GM19193 (cell line): ENCODE results near the gene IFFO2.

Experiments
- POLR2A ChIP-seq: IDR thresholded peaks from 4 replicates; pipeline ENCODE4 v1.6.1; 2011; ENCODE audit not compliant: insufficient read depth, insufficient read length; ENCODE audit errors: extremely low read depth

Gene IFFO2

DNA sequence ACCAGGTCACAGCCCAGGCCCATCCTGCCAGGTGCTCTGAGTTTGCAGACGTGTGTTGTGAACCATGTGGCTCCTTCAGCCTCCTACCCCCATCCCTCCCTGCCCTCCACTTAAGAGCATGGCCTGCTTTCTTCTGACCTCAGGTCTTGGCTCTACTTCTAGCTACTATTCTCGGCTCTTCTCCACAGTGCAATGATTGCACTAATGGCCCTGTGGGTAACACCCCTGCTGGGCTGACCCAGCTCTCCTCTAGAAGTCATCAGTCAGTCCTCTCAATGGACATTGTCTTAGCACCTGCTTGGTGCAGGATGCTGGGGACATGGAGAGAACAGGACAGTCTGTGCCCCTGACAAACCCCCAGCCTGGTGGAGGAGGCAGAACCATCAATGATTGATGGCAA lies 22.2 kb upstream of the IFFO2 start:
- no peak for TF ChIP-seq POLR2A

DNA sequence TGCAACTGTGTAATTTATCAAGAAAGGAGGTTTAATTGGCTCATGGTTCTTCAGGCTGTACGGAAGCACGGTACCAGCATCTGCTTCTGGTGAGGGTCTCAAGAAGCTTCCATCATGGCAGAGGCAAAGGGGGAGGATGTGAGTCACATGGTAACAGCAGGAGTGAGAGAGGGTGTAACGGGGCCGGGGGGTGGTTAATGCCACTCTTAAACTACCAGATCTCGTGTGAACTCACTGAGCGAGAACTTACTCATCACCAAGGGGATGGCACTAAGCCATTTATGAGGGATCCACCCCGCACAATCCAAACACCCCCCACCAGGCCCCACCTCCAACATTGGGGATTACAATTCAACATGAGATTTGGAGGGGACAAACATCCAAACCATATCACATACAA lies 21.0 kb upstream of the IFFO2 start:
- TF ChIP-seq POLR2A = no peak

DNA sequence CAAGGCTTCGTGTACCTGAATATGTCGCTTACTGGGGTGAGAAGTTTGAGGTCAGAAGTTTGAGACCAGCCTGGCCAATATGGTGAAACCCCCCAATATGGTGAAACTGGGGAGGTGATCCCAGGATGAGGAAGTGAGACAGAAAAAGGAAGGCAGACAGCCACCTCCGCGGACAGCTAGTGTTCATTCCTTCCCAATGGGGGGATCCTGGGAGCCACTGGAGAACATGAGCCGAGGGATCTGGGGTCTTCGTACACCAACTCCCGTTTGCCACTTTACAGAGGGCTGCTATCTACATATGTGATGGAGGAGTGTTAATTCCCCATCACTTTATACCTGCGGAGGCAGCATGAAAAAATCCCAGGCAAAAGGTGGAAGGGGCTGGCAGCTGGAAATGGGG lies 19.6 kb upstream of the IFFO2 start:
- TF ChIP-seq POLR2A = no peak

DNA sequence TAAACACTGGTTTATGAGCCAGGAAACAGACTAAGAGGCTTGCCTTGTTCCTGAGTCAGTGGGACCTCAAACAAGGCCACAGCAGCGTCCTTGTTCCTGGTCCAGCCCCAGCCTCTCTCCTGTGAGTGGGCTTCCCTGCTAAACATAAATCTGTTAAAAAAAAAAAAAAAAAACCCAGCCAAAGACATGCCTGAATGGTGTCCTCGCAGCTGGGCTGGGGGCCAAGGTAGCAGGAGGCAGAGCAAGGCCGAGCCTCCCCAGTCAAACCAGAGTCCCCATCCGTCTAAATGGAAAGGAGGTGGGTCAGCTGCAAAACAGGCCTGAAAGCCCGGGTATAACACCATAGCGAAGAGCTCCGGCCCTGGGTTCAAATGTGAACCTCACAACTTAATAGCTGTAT lies 18.1 kb upstream of the IFFO2 start:
- TF ChIP-seq POLR2A = no peak

DNA sequence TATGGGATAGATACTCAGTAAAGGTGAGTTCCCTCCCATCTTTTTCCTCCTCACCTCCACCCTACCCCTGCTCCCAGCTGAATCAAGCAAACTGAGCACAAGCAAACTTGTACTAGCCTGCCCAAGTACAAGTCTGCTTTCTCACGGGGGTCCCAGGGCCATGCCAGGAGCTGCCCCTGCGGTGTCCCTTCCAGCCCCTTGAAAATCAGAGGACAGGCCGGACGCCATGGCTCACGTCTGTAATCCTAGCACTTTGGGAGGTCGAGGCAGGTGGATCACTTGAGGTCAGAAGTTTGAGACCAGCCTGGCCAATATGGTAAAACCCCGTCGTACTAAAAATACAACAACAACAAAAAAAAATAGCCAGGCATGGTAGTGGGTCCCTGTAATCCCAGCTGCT lies 17.5 kb upstream of the IFFO2 start:
- no peak for TF ChIP-seq POLR2A

DNA sequence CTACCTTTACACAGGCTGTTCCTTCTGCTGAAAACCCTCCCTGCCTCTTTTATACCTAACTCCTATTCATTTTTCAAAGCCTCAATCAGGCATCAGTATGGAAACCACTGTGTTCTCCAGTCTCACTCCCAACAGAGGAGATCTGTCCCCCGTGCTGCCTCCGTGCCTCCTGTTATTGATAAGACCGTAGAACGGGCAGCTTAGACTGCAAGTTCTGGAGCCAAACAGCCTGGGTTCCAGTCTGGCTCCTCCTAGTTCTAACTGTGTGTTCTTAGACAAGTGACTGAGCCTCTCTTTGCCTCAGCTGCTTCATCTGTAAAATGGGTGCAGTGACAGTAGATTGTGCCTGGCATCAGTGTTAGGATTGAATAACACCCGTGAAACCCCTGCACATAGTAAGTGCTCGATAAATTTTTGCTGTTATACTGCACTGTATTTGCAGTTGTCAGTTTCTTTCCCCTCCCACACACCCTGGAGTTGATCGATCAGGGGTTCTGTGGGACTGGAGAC lies 17.0 kb upstream of the IFFO2 start:
- TF ChIP-seq POLR2A = no peak

DNA sequence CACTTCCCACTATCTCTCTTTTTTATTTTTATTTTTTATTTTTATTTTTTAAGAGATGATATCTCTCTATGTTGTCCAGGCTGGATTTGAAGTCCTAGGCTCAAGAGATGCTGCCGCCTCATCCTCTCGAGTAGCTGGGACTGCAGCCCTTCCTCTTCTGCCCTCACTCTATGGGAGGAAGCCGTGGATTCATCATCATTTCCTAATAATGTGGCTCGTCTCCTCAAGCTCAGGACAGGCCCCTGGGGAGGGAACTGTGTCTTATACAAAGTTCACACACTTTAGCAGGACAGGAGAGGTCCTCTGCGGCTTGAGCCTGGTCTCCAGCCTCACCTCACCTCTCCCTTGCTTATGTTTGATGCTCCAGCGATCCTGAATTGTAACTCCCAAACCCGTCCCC lies 16.5 kb upstream of the IFFO2 start:
- no peak for TF ChIP-seq POLR2A

DNA sequence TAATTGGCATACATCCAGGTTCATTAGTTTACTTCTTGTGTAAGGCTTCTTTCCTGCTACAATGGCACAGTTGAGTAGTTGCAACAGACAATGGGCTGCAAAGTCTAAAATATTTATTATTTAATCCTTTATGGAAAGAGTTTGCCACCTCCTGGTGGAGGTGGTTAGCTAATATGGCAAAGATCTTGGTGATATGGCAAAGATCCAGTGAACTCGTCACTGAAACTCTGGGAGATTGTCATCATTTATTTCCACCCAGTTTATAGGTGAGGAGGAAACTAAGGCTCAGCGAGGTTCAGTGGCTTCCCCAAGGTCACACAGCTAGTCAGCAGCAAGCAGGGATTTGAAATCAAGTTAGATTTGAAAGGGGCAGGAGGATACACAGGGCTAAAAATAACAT lies 16.1 kb upstream of the IFFO2 start:
- TF ChIP-seq POLR2A = no peak

DNA sequence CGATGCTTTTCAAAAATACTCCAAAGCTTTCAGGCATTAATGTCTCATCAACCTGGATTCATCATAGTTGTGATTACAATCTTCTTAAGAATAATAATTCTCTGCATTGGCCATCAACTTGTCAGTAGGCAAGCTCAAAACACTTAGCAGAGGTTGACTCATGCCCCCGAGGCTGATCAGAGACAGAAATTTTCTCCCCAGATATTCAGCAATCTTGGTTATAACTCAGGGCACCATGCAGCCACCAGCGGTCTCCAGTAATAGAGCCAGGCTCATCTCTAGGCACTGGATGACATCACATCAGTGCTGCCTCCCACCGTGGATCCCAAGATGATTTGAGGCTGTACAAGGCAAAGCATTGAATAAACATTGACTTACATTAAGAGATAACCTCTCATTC lies 14.3 kb upstream of the IFFO2 start:
- no peak for TF ChIP-seq POLR2A

DNA sequence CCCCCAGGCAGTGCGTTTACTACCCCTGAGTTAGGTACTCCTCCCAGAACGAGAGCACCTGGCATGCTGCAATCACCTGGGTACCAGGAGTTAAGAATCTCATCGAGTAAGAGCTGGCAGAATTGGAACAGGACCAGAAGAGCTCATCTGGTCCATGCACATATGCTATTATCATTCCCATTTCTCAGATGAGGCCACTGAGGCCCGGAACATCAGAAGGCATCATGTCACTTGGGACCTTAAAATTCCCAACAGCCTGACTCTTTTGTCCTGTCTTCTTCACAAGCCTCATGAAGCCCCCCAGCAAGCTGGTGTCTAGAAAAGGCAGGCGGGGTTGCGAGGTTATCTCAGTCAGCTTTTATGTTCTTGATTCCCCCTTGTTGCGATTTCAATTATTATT lies 13.9 kb upstream of the IFFO2 start:
- no peak for TF ChIP-seq POLR2A

DNA sequence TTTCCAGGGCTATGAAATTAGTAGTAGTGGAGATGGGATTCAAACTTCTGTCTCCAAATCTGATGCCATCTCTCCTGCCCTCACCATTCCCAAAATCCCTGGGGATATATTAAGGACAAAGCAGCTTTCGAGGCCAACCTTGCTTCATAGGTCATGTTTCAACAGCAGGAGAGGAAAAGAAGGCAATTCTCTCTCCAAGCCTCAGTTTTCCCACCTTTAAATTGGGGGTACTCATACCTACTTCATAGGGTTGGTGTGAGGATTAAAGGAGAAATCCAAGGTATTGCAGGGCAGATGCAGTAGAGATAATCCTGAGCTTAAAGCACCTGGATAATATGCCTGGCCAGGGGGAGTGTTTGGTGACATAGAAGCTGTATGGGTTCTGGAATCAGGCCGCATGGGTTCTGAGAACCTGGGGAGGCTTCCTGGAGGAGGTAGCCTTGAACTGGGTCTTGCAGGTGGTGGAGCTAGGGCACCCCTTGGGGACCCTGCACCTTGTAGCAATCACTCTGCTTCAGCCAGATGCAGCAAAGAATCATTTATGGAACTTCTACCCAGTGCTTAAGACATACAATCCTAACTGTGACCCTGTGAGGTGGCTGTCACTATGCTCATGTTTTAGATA lies 10.7 kb upstream of the IFFO2 start:
- TF ChIP-seq POLR2A = no peak

DNA sequence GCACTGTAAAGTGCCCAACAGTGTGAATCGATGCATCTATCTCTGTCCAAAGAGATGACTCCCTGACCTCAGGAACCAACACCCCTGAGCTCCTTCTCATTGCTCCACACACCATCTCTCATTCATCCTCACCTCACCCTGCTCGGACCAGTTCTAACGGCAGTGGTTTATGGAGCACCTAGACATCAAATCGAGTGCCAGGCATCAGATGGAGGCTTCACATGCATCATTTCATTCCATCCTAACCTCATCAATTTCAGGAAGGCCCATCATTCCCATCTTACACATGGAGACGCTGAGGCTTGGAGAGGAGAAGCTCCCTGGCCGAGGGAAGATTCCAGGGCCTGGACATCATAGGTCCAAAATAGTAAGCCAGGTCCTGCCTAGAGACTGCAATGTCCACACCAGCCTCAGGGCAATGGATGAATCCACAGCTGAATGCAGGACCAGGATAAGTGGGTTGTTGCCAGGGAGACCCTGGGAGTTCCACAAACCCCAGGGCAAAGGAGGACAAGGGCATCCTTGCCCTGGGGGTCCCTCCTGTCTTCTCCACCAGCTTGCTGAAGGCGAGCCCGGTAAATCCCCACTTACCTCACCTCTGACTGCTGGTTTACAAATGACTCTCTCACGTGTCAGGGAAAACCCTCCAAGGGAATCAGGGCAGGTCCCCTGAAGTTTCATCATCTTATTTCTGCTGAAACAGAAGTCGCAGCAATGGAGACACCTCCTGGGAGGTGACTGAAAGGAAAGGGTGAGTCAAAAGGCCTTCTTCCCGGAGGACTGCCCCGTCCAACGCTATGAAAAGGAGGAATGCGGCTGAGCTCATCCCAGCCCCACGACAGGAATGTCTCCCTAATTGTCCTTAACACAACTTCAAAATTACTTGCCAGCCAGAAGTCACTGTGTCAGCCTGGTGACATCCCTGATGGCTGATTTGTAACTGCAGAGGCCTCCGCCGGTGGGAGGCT lies 9.0 kb upstream of the IFFO2 start:
- TF ChIP-seq POLR2A = no peak

DNA sequence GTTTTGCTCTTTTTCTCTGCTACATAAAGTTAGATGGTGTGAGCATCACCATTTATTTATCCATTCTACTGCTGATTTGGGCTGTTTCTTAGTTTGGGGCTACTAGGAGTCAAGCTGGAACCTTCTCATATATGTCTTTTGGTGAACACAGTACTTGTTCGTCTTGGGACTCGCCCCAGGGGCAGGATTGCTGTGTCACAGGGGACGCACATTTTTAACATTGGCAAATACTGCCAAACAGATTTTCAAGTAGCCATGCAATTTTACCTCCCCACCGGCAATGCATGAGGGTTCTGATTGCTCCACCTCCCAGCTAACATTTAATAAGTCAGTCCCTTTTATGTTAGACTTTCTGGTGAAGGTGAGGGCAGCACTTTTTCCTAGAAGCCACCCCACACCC lies 7.5 kb upstream of the IFFO2 start:
- no peak for TF ChIP-seq POLR2A

DNA sequence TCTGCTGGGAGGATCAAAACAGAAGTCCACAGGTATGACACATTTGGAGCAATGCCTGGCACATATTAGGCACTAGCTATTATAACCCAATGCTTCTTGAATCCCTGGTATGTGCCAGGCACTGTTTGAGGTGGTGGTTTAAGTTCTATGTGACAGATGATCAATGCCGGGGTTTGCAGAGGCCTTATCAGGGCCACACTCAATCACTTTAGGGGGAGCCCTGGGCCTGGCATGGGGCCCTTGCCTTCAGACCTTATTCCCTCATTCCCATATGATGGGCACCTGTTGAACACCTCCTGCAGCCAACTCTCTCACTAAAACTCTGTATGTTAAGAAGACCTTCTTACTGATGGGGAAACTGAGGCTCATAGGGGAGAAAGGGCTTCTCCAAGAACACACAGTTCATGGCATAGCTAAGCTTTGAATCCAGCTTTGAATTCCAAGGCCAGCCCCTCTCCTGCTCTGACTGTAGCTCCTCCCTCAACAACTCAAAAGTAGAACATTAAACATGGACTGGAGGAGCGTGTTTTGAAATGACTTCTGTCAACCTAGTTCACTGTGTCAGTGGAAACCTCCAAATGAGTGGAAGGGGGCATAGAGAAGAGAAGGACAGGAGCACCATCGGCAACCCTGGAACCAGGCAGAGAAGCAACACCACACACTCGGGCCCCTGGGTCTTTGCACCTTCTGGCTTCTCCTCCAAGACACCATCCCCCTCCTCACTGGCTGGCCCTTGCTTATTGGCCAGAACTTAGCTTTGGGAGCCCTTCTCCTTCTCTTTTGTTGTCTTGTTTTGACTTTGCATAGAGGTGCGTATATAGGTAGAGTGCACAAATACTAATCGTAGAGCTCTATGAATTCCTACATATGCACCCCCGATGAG lies 6.6 kb upstream of the IFFO2 start:
- no peak for TF ChIP-seq POLR2A

DNA sequence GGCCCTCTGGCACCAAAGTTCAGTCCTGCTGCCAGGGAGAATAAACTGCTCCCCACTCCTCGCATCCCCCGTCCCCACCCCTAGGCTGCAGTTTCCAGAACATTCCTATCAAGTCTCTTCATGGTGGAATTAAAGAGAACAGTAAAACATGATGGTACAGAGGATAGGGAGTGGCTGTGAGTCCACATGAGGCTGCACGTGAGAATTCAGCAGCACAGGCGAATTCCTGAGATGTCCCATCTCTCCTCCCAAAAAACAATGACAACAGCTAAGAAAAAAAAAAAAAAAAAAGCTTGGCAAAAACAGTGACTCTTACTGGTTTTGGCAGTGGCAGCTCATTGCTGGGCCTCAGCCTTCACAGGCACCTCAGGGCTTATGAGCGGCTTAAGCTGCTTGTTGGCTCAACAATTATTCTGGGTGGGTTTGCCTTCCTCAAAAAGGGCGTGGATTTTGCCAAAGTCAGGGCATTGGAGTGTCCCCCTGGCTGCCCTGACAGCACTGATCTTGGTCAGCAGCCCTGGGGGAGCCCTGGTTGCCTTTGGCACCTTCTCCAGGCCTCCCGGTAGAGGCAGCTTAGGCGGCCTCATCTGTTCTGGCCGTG lies 5.7 kb upstream of the IFFO2 start:
- TF ChIP-seq POLR2A = no peak

DNA sequence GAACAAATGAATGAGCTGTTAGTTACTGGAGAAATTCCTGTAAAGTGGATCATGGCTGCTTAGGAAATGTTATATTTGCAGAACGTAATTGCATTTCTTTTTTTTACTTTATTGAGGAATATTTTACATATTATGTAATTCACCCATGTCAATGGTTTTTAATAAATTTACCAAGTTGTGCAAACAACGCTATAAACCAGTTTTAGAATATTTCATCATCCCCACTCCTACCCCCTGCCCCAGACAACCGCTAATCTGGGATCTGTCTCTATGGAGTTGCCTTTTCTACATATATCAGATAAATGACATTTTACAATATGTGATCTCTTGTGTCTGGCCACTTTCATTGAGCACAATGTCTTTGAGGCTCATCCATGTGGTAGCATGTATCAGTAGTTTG lies 4.3 kb upstream of the IFFO2 start:
- TF ChIP-seq POLR2A = no peak

DNA sequence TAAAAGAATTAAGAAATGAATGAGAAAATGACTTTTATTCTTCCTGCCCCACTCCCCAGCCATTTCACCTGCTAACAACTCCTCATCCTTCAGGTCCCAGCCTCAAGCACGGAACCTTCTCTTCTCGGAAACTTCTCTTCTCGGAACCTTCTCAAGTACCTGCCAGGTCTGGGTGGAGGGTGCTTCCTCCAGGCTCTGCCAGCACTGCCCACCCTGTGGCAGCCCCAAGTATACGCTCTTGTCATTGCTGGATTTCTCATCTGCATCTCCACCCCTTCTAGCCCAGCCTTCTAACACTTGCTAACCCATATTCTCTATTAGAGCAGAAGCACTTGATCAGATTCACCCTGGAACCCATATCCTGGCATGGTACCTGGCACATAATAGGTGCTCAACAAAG lies 3.9 kb upstream of the IFFO2 start:
- no peak for TF ChIP-seq POLR2A
